Uterus (tissue), 2 donors: Measurements from ENCODE around the gene UQCRH.
A peak's percentile ranks its signal among the peaks of the same experiment; 100 is the strongest.

ENCODE experiments used
- CTCF ChIP-seq, 4 experiments: fragments of 200-600 bp in 2 of 4; fragments of 450-650 bp in 2 of 4; sonication (generic) in 2 of 4; IDR thresholded peaks; one replicate each; pipeline ENCODE4 v1.5.1; 2016 to 2019; ENCODE audit warnings: antibody characterized with exemption in 4 of 4, mild to moderate bottlenecking in 2 of 4, moderate library complexity in 1 of 4
- POLR2A ChIP-seq, 2 donors: fragments of 450-650 bp; IDR thresholded peaks; one replicate each; pipeline ENCODE4 v1.6.1; 2016; ENCODE audit warnings: antibody characterized with exemption in 2 of 2, mild to moderate bottlenecking in 1 of 2, moderate library complexity in 1 of 2

DNA sequence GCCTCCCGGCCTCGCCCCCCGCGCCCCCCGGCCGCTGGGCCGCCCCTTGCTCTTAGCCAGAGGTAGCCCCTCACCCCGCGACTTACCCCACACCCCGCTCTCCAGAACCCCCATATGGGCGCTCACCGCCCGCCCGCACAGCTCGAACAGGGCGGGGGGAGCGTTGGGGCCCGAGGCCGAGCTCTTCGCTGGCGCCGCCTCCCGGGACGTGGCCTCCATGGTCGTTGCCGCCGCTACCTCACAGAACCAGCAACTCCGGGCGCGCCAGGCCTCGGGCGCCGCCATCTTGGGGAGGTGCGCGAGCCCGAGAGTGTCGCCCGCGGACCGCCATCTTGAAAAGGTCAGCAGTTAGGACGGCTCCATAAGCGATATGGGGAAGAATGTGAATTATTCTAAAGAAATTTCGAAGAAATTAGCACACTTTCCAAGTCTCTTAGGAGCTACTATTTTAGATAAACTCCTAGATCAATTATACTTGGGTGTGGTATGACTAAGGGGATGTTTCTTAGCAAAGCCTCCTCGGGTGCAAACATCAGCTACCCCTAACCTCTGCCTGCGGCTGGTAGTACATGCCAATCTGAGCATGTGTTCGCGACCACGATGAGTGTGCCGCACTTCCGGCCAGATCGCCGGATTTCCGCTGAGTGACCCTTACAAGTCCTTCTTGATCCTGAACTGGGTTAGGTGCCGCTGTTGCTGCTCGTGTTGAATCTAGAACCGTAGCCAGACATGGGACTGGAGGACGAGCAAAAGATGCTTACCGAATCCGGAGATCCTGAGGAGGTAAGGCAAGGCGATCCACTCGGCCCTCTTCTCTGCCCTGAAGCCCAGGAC, at the start of gene UQCRH, which contains the start of gene LRRC41:
- TF ChIP-seq CTCF (IDR thresholded peaks at IDR 0.05) (no peak), POLR2A (IDR thresholded peaks at IDR 0.05) (peak; percentile 67 to 70)
